OCI-M2 (cell line): Measurements from ENCODE around the gene SRSF10.
"Not testable (repeated sequence)": the region's sequence is repeated elsewhere in the genome, so short reads cannot be mapped to it uniquely, and the experiment has no call there.

ENCODE experiments used
- DNase-seq: peaks from one replicate; lab custom pipeline; 2025; ENCODE audit not compliant: unreplicated experiment; lab: John Stamatoyannopoulos, UW

The SRSF10 gene

DNA sequence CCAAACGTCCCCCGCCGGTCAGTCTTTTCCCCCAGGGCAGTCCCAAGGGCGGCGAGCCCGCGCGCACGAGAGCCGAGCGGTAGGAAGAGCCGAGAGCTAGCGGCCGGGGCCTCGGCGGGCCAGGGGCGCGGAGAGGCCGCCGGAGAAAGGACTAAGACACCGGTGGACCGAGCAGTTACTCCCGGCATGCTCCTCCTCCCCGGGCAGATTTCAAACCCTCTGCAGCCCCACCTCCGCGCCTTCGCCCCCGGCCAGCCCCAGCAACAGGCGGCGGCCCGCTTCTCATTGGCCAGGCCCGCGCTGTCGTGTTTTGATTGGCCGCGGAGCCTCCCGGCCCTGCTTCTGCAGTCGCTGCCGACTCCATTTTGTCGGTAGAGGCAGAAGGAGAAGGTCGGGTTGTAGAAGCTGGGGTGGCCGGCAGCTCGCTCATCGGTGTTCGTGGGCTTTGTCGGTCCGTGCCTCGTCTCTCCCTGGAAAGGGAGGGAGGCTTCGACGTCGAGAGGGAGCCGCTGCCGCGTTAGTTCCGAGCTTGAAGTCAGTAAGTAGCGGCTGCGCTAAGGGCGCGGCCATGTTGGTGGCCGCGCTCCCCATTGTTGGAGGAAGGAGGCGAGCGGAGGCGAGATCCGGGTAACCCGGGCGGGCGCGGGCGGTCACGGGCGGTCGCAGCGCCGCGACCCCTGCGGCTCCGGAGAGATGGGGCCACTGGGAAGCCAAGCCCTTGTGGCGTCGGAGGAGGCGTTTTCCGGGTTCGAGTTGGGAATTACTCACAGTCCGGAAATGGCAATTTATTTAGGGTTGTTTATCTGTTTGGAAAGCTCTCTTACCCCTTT lies 20.5 kb downstream of the SRSF10 start, which contains the start of gene PNRC2:
Gene PNRC2, plus strand, starts transcription at position 368 of the 830 bp plus-strand sequence. CDS start 1,630 bp downstream, outside the sequence.
- DNase-seq: no peak

DNA sequence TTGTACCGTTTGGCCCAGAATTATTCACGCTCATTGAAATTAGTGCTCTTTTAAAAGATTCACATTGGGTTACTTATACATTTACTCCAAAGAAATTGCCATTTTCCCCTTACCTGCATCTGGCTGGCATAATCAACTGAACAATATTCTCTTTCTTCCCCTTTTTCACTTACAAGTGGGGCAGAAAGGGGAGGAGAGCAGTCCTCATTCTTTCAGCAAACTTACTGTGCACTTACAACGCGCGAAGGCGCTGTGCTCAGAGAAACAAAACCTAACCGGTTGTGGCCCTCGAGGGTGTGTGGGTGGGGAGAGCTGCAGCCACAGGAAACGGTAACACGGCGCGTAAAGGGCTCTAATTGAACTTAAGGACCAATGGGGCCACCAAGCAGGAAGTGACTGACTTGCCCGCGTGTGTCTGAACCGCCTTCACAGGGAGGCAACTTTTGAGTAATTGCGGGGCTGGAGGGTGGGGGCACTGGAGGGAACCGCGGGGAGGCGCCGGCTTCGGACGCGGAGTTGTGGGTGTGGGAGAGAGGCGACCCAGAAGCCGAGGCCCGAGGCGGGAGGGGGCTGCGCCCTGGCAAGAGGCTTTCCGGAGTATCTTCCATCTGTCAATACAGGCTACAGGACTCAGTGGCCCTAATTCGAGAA lies 21.2 kb downstream of the SRSF10 start:
- peak; percentile 43 for DNase-seq

DNA sequence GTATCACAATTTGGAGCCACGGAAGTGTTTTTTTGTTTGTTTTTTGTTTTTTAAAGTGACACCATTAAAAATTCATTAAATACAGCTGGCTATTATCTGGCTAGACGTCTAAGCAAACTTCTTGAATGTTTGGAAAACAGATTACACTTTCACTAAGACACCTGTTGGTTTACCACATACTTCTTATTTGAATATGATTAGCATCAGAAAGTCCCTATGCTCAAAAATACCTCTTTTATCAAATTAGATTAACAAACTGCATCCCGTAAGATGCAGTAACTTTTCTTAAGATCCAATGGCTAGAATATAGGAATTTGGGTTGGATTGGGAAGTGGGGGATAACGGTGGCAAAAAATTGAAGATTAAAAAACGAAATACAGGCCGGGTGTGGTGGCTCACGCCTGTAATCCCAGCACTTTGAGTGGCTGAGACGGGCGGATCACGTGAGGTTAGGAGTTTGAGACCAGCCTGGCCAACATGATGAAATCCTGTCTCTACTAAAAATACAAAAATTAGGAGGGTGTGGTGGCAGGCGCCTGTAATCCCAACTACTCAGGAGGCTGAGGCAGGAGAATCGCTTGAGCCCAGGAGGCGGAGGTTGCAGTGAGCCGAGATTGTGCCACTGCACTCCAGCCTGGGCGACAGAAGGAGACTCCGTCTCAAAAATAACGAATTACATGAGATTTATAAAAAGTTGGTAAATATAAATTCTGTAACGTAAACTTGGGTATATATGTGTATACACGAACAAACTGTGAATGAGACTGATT lies 21.9 kb downstream of the SRSF10 start:
- DNase-seq: not testable (repeated sequence)

DNA sequence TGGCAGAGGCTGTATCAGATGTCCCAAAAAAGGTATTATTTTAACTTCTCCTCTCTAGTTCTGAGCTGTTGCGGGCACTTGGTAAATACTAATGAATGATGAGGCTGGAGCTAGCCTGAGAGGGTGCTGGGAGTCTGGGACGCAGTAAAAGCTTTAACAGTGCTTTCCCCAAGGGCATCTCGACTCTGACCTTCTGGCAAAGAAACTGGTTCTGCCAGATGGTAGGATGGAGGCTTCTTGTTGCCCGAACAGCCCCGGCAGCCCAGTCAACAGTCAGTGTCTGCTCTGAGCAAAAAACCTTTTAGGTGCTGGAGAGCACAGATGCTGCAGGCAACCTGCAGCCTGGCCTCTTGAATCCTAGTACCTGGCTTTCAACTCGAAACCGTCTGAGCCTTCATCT lies 23.0 kb downstream of the SRSF10 start:
- DNase-seq: no peak

DNA sequence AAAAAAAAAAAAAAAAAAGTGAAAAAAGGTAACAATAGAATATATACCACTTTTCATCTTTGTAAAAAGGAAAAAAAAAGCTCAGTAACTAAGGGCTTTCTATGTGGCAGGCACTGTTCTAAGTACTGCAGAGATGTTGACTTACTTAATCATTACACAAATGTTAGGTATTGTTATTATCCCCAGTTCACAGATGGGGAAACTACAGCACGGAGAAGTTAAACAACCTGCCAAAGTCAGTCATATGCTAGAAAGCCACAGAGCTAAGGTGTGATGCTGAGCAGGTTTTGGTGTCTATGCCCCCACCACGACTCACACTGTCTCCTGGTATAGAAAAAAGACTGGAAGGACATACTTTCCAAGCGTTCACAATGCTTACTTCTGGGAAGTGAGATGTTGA lies 27.1 kb downstream of the SRSF10 start:
- DNase-seq: no peak

DNA sequence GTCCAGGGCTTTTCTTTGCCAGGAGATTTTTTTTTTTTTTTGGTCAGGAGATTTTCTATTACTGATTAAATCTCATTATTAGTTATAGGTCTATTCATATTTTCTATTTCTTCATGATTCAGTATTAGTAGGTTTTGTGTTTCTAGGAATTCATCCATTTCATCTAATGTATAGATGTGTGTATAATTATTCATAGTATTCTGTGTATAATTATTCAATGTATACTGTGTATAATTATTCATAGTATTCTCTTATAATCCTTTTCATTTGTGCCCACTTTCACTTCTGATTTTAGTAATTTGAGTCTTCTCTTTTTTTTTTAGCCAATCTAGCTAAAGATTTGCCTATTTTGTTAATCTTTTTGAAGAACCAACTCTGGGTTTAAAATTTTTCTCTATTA lies 32.8 kb downstream of the SRSF10 start:
- no peak for DNase-seq

DNA sequence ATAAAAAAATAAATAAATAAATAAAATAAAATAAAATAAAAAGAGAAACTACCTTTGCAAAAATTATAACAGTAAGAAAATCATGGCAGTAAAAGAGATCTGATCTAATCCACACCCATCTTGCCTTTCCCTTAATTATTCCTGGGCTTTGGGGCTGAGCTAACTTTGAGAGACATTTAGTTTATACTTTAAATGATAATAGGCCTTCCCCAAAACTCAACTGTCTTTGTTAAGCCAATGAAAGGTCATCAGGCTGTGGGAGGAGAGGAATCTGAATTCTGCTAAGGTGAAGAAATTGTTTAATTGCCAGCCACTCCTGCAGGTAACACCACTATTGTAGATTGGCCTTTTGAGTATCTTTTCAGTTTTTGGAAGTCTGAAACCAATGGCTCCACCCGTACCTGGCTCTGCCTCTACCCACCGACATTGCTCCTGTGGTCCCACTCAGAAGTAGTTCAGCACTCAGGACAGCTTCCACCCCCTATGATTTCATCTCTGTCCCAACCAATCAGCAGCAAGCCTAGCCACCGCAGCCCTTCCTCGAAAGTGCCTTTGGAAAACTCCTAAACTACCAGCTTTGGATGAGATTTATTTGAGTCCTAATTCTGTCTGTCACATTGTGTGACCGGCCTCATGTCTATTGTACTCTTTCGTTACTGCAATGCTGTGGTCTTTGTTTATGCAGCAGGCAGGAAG lies 43.5 kb downstream of the SRSF10 start:
- no peak for DNase-seq

DNA sequence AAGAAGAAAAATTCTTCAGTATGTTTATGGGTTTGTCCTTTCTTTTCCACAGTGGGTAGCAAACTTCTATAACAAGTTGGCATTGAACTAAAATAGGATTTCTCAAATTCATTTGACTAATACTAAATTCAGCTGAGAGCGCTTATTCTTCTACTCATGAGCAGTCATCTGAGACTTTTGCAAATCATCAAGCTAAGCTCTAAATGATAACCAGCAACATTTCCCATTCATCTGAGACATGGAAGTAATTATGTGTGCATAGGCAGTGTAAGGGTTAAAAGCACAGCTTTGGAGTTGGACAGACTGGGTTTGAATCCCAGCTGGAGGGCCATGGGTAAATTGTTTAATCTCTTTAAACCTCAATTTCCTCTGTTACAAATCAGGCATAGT lies 48.6 kb downstream of the SRSF10 start:
- no peak for DNase-seq

DNA sequence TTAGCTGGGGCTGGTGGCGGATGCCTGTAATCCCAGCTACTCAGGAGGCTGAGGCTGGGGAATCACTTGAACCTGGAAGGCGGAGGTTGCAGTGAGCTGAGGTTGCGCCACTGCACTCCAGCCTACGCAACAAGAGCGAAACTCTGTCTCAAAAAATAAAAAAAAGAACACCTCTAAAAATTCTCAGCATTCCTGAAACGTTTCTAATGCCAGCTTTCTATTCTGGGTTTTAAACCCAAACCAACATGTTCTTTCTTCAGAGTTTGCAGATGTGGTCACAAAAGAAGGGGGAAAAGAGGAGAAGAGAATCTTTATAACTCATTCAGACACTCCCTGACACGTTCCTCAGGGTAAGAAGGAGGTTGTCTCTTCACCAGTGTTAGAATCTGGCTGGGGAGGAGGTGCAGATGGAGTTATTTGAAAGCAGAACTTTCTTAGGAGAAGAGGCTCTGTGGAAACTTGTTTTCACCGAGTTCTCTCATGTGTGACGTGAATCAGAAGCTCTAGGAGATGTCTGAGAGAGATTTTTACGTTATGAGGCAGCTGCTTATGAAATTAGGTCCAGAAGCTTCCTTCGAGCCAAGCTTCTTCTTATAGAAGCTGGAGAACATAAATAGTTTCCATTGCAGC lies 49.2 kb downstream of the SRSF10 start:
- DNase-seq: no peak

DNA sequence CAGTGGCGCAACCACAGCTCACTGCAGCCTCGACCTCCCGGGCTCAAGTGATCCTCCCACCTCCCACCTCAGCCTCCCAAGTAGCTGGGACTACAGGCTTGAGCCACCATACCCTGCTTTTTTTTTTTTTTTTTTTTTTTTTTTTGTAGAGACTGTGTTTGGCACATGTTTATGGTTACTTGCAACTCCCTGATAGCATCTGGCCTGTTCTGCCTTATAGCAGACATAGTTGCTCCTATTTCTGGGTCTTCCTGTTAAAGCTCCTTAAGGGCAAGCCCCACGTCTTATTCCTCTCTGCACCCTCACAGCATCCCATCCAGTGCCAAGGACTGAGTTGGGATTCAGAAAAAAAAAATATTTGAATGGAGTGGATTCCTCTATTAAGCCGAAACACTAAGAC lies 49.9 kb downstream of the SRSF10 start:
- no peak for DNase-seq

DNA sequence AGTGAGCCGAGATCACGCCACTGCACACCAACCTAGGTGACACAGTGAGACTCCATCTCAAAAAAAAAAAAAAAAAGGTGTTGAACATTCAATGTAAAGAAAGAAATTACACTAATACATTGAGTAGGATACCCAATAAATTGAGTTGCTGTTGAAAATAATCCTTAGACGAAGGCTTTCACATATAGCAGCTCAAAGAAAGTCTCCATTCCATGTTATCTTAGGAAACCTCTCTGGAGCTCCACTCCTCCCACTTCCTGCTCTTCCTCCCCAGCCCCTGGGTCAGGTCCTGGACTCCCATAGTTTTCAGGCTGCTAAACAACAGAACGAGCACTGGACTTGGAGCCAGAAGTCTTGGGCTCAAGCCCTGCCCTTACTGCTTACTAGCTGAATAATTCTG lies 51.3 kb downstream of the SRSF10 start:
- no peak for DNase-seq

DNA sequence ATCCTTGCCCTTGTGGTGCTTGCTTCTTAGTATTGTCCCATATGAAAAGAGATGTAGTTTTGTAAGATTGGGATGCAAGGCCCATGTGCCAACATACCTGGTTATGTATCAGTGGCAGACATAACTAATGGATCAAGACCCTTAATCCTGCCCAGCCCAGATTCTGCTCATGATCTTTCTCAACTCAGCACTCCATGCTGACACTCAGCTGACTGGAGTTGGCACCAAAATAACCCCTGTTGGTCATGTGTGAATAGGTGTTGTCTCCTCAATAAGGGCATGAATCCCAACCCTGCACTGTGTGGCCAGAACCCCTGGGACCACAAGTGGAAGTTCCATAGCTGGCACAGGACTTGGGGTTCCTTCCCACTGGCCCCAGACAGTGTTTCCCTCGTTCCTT lies 53.0 kb downstream of the SRSF10 start:
- DNase-seq: no peak

DNA sequence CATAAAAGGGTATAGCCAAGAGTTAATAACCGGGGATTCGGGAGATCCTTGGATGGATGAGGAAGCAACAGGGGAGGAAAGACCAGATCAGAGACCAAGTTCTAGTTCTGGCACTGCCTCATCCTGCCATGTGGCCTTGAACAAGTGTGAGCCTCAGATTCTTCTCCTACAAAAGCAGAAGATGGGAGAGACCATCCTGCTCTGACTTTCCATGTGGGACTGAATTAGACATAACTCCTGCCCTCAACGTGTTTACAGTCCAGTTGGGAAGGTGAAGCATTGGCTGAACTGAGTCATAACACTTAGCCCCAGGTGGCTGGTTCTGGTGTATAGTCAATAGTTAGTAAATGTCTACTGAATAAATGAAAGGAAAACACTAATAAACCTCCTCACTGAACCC lies 54.8 kb downstream of the SRSF10 start:
- DNase-seq: no peak

DNA sequence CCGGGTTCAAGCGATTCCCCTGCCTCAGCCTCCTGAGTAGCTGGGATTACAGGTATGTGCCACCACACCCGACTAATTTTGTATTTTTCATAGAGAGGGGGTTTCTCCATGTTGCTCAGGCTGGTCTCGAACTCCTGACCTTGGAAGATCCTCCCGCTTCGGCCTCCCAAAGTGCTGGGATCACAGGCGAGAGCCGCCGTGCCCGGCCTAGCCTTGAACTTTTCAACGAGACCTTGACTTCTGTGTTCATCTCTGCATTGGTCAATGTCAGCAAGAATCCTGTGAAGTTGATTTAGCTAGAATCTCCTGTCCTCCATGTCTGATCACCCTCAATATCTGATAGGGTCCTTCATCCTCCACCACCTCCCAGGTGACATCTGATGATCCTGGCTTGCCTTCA lies 55.5 kb downstream of the SRSF10 start:
- DNase-seq: no peak

DNA sequence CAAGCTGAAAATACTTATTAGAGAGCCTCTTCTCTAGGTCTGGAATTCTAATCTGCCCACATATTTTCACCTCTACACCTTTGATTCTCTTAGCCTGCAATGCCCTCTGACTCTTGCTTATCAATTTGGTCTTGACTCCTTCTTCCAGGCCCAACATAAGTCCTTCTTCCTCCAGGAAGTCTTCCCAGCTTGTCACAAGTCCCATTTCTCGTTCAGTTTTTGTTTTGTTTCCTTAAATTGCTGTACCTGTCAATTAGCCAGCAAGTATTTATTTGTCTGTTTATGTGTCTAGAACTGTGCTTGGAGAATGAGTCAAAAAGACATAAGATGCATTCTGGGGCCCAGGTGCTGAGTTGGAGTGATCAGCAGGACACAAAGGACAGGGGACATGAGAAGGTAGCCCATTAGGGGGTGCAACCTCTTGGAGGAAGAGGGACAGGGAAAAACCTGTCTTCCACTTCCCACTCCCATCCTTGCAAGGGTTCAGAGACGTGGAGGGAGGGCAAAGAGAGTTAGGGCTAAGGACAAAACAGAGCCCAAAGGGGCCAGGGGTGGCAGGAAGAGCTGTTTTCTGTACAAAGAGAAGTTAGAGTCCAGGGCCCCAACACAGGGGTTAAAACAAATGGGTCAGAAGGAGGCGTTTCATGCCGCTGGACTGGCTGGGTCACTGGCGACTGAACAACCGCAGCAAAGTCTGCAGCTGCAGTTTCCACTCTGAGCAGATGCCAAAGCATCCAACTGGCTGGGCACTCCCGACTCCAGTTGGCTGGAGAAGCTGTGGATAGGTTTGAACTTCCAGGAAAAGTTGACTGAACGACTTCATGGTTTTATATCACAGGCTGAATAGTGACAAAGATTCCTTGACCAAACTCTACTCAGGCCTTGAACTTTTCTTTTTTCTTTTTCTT lies 56.3 kb downstream of the SRSF10 start:
- DNase-seq: no peak

DNA sequence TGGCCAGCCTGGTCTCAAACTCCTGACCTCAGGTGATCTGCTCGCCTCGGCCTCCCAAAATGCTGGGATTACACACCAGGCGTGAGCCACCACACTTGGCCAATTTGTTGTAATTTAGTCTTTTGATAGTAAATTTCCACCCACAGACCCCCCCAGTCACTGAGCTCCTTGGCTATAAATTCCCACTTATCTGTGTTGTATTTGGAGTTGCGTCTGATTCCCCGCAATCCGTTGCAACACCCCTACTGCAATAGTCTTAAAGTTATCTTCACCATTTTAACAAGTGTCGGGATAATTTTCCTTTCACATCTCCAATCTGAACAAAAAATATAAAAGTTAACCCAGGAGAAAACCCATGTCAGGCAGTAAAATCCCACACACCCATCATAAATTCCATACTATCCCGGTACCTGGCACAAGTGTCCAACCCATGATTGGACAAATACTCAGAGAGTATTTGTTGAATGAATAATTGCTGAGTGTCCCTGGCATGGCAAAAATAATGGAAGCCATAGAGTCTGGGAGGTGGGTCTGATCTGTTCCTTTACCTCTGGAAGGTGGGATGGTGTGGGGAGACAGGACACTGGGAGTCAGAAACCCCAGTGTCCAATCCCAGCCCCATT lies 57.7 kb downstream of the SRSF10 start:
- no peak for DNase-seq

DNA sequence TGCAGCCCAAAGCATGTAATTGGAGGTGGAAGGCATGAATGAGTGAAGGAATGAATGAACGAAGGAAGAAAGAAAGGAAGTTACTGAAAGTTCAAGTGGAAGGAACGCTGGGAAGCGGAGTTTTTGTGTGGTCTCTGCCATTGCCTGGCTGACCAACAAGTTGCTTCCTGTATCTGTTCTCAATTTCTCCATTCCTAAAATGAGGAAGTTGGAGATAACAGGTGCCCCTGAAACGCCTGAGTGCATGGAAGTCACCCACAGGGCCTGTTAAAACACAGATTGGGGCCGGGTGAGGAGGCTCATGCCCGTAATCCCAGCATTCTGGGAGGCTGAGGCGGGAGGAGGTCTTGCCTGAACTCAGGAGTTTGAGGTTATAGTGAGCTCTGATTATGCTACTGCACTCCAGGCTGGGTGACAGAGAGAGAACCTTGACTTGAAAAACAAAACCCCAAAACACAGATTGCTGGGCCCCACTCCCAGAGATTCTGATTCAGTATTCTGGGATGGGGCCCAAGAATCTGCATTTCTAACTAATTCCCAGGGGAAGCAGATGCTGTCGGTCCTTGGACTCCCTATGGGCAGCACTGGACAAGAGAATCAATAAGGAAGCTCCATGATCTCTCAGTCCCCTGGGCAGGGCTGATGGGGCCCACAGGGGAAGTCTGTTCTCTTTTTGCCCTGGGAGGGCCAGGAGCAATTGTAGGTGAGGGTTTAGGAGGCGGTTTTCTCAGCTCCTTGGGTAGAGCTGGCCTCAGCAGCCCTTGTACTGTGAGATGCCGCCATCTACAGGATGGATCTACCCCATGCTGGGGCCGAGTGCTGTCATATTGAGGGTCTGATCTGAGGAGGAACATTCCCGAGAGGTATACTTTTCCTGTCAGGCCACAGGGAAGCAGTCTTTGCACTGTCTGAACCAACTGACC lies 63.7 kb downstream of the SRSF10 start:
- no peak for DNase-seq

DNA sequence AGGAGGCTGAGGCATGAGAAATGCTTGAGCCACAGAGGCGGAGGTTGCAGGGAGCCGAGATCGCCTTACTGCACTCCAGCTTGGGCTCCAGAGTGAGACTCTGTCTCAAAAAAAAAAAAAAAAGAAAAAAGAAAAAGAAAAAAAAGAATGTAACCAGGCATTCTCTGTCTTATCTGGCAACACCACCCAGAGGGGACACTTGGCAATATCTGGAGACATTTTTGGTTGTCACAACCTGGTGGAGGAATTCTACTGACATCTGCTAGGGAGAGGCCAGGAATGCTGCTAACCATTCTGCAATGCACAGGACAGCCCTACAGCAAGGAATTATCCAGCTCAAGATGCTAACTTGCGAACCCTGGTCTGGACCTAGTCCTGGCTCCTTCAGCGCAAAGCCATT lies 64.7 kb downstream of the SRSF10 start:
- DNase-seq: no peak
